Prostate gland (tissue), 2 donors: ENCODE results near the gene AMIGO1. TPM values are rescaled to one million over a fixed set of nuclear protein-coding genes. Genes with fewer than 3 reads are reported as not detected.

Experiments used
- DNase-seq: peaks from one replicate; pipeline ENCODE4 v3.0.0-alpha.2; 2019; ENCODE audit warnings: low spot score
- H3K27ac ChIP-seq, 2 donors: fragments of 200-600 bp; sonication (generic); 2 replicates each; pipeline ENCODE4 v1.5.1; 2017 to 2019
- H3K27me3 ChIP-seq: fragments of 200-600 bp; sonication (generic); replicated peaks from 2 replicates; pipeline ENCODE4 v1.5.1; 2019; ENCODE audit not compliant: insufficient read depth
- H3K36me3 ChIP-seq, 2 donors: fragments of 200-600 bp; sonication (generic); 1 replicate in 1 of 2; 2 replicates in 1 of 2; pipeline versions ENCODE4 v1.5.1 to v1.8.1; 2017 to 2019
- H3K4me1 ChIP-seq: fragments of 200-600 bp; sonication (generic); replicated peaks from 2 replicates; pipeline ENCODE4 v1.5.1; 2019
- H3K4me3 ChIP-seq, 2 donors: fragments of 200-600 bp; sonication (generic); 2 replicates each; pipeline ENCODE4 v1.5.1; 2017 to 2019
- H3K9me3 ChIP-seq: fragments of 200-600 bp; sonication (generic); 2 replicates; pipeline ENCODE4 v1.5.1; 2017
- CTCF ChIP-seq, 4 experiments: fragments of 200-600 bp in 2 of 4; fragments of 450-650 bp in 2 of 4; sonication (generic) in 2 of 4; IDR thresholded peaks; 1 replicate in 3 of 4; 2 replicates in 1 of 4; pipeline ENCODE4 v1.5.1; 2016 to 2019; ENCODE audit warnings: antibody characterized with exemption in 4 of 4, mild to moderate bottlenecking in 2 of 4, moderate library complexity in 2 of 4
- POLR2A ChIP-seq: fragments of 450-650 bp; IDR thresholded peaks from one replicate; pipeline ENCODE4 v1.6.1; 2016; ENCODE audit warnings: antibody characterized with exemption, mild to moderate bottlenecking
- POLR2AphosphoS5 ChIP-seq: sonication (generic); formaldehyde crosslinking; IDR thresholded peaks from one replicate; pipeline ENCODE4 v1.6.1; 2017; ENCODE audit warnings: antibody characterized with exemption
- WGBS: methylation state at CpG from one replicate; pipeline ENCODE4 v1.1.5; 2018; 5-methylcytosine and 5-hydroxymethylcytosine counted together
- intact Hi-C: fragments of 100-400 bp; cut with DNase I; formaldehyde crosslinking; loops from one replicate; pipeline ENCODE4 v1.14.2; 2022
- total RNA-seq, 2 donors: library from RNA; depleted of rRNA; stranded (reverse); fragments of >200 nt; gene quantifications; one replicate each; pipeline ENCODE4 v1.1.0, GENCODE V29; 2016

Gene AMIGO1
- total RNA-seq, 2 donors from 2014 or later = 9.5 to 13.2 TPM

GRCh38 chr1:109516872-109517271 is 7.3 kb upstream of the AMIGO1 start:
- no peak overlapping the region for H3K4me3 ChIP-seq
- intact Hi-C loops = no loop called here
- TF ChIP-seq POLR2AphosphoS5 (no peak), CTCF (IDR thresholded peaks at IDR 0.05) (no peak)
- no peaks in the 10 kb centered on the region for H3K4me1 ChIP-seq
- H3K27ac ChIP-seq = no peak overlapping the region
- no peaks in the 10 kb centered on the region for H3K36me3 ChIP-seq
- 79% methylated on average over 5 of the region's 5 CpGs for WGBS
- H3K27me3 ChIP-seq = no peaks in the 10 kb centered on the region
- no peak for DNase-seq
- no peaks in the 10 kb centered on the region for H3K9me3 ChIP-seq

- DNase-seq = no peak
- Histone ChIP-seq H3K4me3 (no peak overlapping the region), H3K9me3 (no peaks in the 10 kb centered on the region), H3K4me1 (no peaks in the 10 kb centered on the region), H3K36me3 (no peaks in the 10 kb centered on the region), H3K27ac (no peak overlapping the region), H3K27me3 (no peaks in the 10 kb centered on the region)
- WGBS = 52% methylated on average over 3 of the region's 3 CpGs
- TF ChIP-seq CTCF (IDR thresholded peaks at IDR 0.05) (no peak), POLR2AphosphoS5 (no peak), POLR2A (no peak)
- intact Hi-C loops = no loop called here
Observed at GRCh38 chr1:109514846-109515245, 5.3 kb upstream of the AMIGO1 start.

GRCh38 chr1:109513110-109513710 is 3.7 kb upstream of the AMIGO1 start:
- H3K9me3 ChIP-seq = no peaks in the 10 kb centered on the region
- TF ChIP-seq POLR2A = no peak
- no peak for TF ChIP-seq POLR2AphosphoS5
- no peak overlapping the region for H3K4me3 ChIP-seq
- no peaks in the 10 kb centered on the region for H3K27me3 ChIP-seq
- no peak for DNase-seq
- H3K27ac ChIP-seq = no peak overlapping the region
- no peaks in the 10 kb centered on the region for H3K36me3 ChIP-seq
- intact Hi-C loops = no loop called here
- 53% methylated on average over 2 of the region's 2 CpGs for WGBS
- no peaks in the 10 kb centered on the region for H3K4me1 ChIP-seq

- no peak for DNase-seq
- WGBS = 68% methylated on average over 7 of the region's 7 CpGs
- no peak for TF ChIP-seq POLR2A
- no peak for TF ChIP-seq CTCF (IDR thresholded peaks at IDR 0.05)
- TF ChIP-seq POLR2AphosphoS5 = no peak
- Histone ChIP-seq H3K4me3 (peak overlapping the region; percentile 73), H3K27me3 (no peaks in the 10 kb centered on the region), H3K4me1 (no peaks in the 10 kb centered on the region), H3K36me3 (no peaks in the 10 kb centered on the region), H3K27ac (no peak overlapping the region), H3K9me3 (no peaks in the 10 kb centered on the region)
- intact Hi-C loops = no loop called here
Observed at GRCh38 chr1:109508873-109509175, 703 bp downstream of the AMIGO1 start.

GRCh38 chr1:109508001-109508872 is 1.3 kb downstream of the AMIGO1 start:
- no peaks in the 10 kb centered on the region for H3K9me3 ChIP-seq
- TF ChIP-seq CTCF (IDR thresholded peaks at IDR 0.05) (no peak), POLR2AphosphoS5 (no peak), POLR2A (no peak)
- intact Hi-C loops = no loop called here
- no peaks in the 10 kb centered on the region for H3K36me3 ChIP-seq
- H3K27ac ChIP-seq = no peak overlapping the region
- DNase-seq = no peak
- WGBS = 89% methylated on average over 25 of the region's 25 CpGs
- H3K27me3 ChIP-seq = no peaks in the 10 kb centered on the region
- H3K4me1 ChIP-seq = no peaks in the 10 kb centered on the region
- no peak overlapping the region for H3K4me3 ChIP-seq
